ENCODE measurements around the gene RETREG3. TPM values are rescaled to one million over a fixed set of nuclear protein-coding genes. Genes with fewer than 3 reads are reported as not detected.

RETREG3 gene
- total and polyA plus RNA-seq, 9 of the 15 experiments (the other 6 are each of a cell fraction or from before 2014, with no cell fraction given), result 4.1 to 39.0 (median 16.9) TPM

DNA sequence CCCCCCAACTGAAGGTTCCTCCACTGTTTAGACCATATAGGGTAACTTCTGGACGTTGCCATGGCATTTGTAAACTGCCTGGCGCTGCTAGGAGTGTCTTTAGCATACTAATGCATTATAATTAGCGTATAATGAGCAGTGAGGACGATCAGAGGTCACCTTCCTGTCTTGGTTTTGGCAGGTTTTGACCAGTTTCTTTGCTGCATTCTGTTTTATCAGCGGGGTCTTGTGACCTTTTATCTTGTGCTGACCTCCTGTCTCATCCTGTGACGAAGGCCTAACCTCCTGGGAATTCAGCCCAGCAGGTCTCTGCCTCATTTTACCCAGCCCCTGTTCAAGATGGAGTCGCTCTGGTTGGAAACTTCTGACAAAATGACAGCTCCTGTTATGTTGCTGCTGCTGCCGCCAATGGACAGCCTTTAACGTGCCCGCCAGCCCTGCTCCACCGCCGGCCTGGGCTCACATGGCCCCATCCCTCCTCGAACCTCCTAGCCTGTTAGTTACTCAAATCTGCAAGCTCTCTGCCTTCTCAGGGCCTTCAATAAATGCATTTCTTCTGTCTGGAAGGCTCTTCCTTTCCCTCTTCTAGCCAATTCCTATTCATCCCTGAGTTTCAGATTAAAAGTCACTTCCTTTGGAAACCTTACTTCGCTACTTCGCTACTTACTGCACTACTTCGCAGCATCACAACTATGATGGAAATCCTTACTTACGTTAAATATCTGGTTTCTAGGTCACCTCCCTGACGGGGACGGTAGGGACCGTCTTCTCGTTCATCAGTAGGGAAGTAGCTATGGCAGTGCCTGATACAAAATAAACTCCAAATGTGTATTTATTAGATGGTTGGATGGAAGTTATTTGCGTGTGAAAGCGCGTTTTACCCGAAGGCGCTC, 73.8 kb downstream of the RETREG3 start:
- TSS peak; percentile 96 for BruUV-seq (replicated peaks)
- Histone ChIP-seq H3K79me2 (ENCODE audit: control insufficient read depth, insufficient read depth, low read length) (peaks cover 17% of the 10 kb centered on the region), H3K4me1 (replicated peaks in 1 of 2; ENCODE audit: control insufficient read depth in 2 of 2, insufficient read depth in 2 of 2, low read length in 2 of 2) (peaks cover 24 to 61% of the 10 kb centered on the region in 2 experiments), H4K20me1 (replicated peaks; ENCODE audit: control insufficient read depth, insufficient read depth, low read length) (no peaks in the 10 kb centered on the region; the same call in 1 of the 2 replicates), H3K27me3 (ENCODE audit: control insufficient read depth in 2 of 2, insufficient read depth in 2 of 2, low read length in 2 of 2) (no peaks in the 10 kb centered on the region), H3K36me3 (ENCODE audit: control insufficient read depth, insufficient read depth, low read length) (peaks cover 16% of the 10 kb centered on the region; the same call in 1 of the 3 replicates), H2AFZ (ENCODE audit: low read depth, low read length) (peak overlapping the region; percentile 87), H3K4me3 (peak overlapping the region; percentile 64), H3K9ac (ENCODE audit: insufficient read depth in 1 of 2, low read depth in 2 of 2, low read length in 2 of 2) (peak overlapping the region; percentile 70 to 97), H3K9me3 (replicated peaks; ENCODE audit: control insufficient read depth, insufficient read depth, low read depth, low read length) (no peaks in the 10 kb centered on the region), H3K27ac (ENCODE audit: extremely low read depth, low read depth, low read length) (peak overlapping the region; percentile 80), H3K9me1 (ENCODE audit: control insufficient read depth, insufficient read depth, low read length) (no peaks in the 10 kb centered on the region), H3K4me2 (ENCODE audit: insufficient read depth, low read length) (peak overlapping the region; percentile 92)
- DNase-seq (ENCODE audit: extremely low read depth in 1 of 4, low spot score in 3 of 4) (peak in 2 of 4 experiments; percentile 4 to 49), FAIRE-seq (no peak), ATAC-seq (peak; percentile 23)
- ChIA-PET POLR2A (interaction anchor here (0.5 to 2.7 kb wide), 11 partner anchors 8 to 605 kb away, joined by 3 to 15 read pairs (median 4); partner anchors contain the start of gene ODAD4), CTCF (ENCODE audit: low intra/inter-chr PET ratio) (interaction anchor here (0.7 to 1.3 kb wide), 2 partner anchors 18 to 31 kb away, joined by 3 to 6 read pairs; partner anchors contain the start of gene MLX)
- 12% methylated on average over 26 of the region's 26 CpGs for WGBS (ENCODE audit: insufficient coverage, low coverage, missing lambda C conversion rate)
- intact Hi-C loops (cut with micrococcal nuclease) (no loop called here), in situ Hi-C loops (cut with MboI) (no loop called here)
- TF ChIP-seq PPARD (CRISPR knock-in tag; IDR thresholded peaks at IDR 0.05), result 0 out of 2 replicates have a peak, but pooled peaks have one; percentile 47
- TF ChIP-seq LARP7 (IDR thresholded peaks at IDR 0.05), result no peak
- no peak for TF ChIP-seq ZNF274 (IDR thresholded peaks at IDR 0.05; ENCODE audit: borderline replicate concordance, low read depth, low read length)
- no peak; the same call in 1 of the 2 replicates for TF ChIP-seq NR2C1 (IDR thresholded peaks at IDR 0.05)
- TF ChIP-seq NR2C1 (tag; IDR thresholded peaks at IDR 0.05), result peak; percentile 93
- TF ChIP-seq, protein P1, sequence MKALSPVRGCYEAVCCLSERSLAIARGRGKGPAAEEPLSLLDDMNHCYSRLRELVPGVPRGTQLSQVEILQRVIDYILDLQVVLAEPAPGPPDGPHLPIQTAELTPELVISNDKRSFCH (CRISPR knock-in tag; IDR thresholded peaks at IDR 0.05), result peak; percentile 81; the same call in 1 of the 2 replicates
- TF ChIP-seq, protein P1 (tag; IDR thresholded peaks at IDR 0.05), result peak; percentile 98
- TF ChIP-seq BCL6 (CRISPR knock-in tag; IDR thresholded peaks at IDR 0.05), result peak; percentile 83; the same call in 1 of the 2 replicates
- TF ChIP-seq, protein P2, sequence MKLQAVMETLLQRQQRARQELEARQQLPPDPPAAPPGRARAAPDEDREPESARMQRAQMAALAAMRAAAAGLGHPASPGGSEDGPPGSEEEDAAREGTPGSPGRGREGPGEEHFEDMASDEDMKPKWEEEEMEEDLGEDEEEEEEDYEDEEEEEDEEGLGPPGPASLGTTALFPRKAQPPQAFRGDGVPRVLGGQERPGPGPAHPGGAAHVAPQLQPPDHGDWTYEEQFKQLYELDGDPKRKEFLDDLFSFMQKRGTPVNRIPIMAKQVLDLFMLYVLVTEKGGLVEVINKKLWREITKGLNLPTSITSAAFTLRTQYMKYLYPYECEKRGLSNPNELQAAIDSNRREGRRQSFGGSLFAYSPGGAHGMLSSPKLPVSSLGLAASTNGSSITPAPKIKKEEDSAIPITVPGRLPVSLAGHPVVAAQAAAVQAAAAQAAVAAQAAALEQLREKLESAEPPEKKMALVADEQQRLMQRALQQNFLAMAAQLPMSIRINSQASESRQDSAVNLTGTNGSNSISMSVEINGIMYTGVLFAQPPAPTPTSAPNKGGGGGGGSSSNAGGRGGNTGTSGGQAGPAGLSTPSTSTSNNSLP (IDR thresholded peaks at IDR 0.05; ENCODE audit: borderline replicate concordance, low read depth, low read length), result no peak
- TF ChIP-seq BRF1 (IDR thresholded peaks at IDR 0.05; ENCODE audit: borderline replicate concordance, extremely low read depth, insufficient read length), result no peak
- TF ChIP-seq U2AF2 (optimal IDR thresholded peaks at IDR 0.05; ENCODE audit: low read depth, low read length), result no peak
- TF ChIP-seq, protein P3, sequence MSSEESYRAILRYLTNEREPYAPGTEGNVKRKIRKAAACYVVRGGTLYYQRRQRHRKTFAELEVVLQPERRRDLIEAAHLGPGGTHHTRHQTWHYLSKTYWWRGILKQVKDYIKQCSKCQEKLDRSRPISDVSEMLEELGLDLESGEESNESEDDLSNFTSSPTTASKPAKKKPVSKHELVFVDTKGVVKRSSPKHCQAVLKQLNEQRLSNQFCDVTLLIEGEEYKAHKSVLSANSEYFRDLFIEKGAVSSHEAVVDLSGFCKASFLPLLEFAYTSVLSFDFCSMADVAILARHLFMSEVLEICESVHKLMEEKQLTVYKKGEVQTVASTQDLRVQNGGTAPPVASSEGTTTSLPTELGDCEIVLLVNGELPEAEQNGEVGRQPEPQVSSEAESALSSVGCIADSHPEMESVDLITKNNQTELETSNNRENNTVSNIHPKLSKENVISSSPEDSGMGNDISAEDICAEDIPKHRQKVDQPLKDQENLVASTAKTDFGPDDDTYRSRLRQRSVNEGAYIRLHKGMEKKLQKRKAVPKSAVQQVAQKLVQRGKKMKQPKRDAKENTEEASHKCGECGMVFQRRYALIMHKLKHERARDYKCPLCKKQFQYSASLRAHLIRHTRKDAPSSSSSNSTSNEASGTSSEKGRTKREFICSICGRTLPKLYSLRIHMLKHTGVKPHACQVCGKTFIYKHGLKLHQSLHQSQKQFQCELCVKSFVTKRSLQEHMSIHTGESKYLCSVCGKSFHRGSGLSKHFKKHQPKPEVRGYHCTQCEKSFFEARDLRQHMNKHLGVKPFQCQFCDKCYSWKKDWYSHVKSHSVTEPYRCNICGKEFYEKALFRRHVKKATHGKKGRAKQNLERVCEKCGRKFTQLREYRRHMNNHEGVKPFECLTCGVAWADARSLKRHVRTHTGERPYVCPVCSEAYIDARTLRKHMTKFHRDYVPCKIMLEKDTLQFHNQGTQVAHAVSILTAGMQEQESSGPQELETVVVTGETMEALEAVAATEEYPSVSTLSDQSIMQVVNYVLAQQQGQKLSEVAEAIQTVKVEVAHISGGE (CRISPR knock-in tag; IDR thresholded peaks at IDR 0.05), result peak in 1 of 3 experiments; percentile 87; a peak in 2 of 6 replicates
- TF ChIP-seq ZNF584 (CRISPR knock-in tag; IDR thresholded peaks at IDR 0.05; ENCODE audit: low read depth), result peak; percentile 98
- TF ChIP-seq NFATC3 (IDR thresholded peaks at IDR 0.05), result 0 out of 2 replicates have a peak, but pooled peaks have one; percentile 43
- peak; percentile 43; the same call in 1 of the 2 replicates for TF ChIP-seq KLF10 (CRISPR knock-in tag; IDR thresholded peaks at IDR 0.05)
